Panc1 (cell line): Measurements from ENCODE around the gene EXOC6B.

Experiments used
- POLR2AphosphoS5 ChIP-seq: IDR thresholded peaks from 2 replicates; pipeline ENCODE4 v1.6.1; 2012; ENCODE audit warnings: mild to moderate bottlenecking, low read depth, low read length, moderate library complexity
- TF ChIP-seq, protein P1 (sequence below): fragments of 450-650 bp; IDR thresholded peaks from 2 replicates; pipeline ENCODE4 v1.5.1; 2017; ENCODE audit warnings: mild to moderate bottlenecking

DNA sequence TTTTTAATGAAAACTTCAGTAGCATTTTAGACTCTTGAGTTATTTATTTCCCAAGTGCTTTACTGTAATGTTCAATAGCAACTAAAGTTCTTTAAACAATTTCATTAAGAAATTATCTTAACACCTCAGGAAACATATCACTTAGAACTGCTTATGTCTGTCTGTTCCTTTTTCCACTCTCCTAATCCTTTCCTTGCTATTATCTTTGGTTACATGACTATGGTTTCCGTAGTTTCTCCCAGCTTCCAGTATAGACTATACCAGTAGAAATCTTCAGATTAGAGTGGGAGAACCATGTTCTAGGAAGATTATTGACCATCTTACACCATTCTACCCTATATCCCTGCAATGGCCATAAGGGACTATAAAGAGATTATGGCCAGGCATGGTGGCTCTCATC lies 280.0 kb downstream of the EXOC6B start:
- TF ChIP-seq, protein P1, sequence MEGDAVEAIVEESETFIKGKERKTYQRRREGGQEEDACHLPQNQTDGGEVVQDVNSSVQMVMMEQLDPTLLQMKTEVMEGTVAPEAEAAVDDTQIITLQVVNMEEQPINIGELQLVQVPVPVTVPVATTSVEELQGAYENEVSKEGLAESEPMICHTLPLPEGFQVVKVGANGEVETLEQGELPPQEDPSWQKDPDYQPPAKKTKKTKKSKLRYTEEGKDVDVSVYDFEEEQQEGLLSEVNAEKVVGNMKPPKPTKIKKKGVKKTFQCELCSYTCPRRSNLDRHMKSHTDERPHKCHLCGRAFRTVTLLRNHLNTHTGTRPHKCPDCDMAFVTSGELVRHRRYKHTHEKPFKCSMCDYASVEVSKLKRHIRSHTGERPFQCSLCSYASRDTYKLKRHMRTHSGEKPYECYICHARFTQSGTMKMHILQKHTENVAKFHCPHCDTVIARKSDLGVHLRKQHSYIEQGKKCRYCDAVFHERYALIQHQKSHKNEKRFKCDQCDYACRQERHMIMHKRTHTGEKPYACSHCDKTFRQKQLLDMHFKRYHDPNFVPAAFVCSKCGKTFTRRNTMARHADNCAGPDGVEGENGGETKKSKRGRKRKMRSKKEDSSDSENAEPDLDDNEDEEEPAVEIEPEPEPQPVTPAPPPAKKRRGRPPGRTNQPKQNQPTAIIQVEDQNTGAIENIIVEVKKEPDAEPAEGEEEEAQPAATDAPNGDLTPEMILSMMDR = no peak
- no peak for TF ChIP-seq POLR2AphosphoS5
